Measurements from ENCODE around the gene HBM.
"Not testable (repeated sequence)": the region's sequence is repeated elsewhere in the genome, so short reads cannot be mapped to it uniquely, and the experiment has no call there.

HBM gene

DNA sequence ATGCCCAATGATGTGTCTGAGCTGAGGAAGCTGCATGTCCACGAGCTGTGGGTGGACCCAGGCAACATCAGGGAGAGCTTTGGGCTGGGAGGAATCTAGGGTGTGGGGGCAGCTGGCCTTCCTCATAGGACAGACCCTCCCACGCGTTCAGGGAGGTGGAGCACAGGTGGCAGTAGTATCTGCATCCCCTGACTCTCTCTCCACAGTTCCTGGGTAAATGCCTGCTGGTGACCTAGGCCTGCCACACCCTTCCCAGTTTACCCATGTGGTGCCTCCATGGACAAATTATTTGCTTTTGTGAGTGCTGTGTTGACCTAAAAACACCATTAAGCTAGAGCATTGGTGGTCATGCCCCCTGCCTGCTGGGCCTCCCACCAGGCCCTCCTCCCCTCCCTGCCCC is 3.2 kb downstream of the HBM start:
- DNase-seq (ENCODE audit: low read depth) = no peak

DNA sequence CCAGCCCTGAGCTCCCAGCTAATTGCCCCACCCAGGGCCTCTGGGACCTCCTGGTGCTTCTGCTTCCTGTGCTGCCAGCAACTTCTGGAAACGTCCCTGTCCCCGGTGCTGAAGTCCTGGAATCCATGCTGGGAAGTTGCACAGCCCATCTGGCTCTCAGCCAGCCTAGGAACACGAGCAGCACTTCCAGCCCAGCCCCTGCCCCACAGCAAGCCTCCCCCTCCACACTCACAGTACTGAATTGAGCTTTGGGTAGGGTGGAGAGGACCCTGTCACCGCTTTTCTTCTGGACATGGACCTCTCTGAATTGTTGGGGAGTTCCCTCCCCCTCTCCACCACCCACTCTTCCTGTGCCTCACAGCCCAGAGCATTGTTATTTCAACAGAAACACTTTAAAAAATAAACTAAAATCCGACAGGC is 4.3 kb downstream of the HBM start:
- not testable (repeated sequence) for DNase-seq (ENCODE audit: low read depth)

DNA sequence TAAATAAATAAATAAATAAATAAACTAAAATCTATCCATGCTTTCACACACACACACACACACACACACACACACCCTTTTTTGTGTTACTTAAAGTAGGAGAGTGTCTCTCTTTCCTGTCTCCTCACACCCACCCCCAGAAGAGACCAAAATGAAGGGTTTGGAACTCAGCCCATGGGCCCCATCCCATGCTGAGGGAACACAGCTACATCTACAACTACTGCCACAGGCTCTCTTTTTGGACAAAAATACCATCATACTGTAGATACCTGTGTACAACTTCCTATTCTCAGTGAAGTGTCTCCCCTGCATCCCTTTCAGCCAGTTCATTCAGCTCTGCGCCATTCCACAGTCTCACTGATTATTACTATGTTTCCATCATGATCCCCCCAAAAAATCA is 5.0 kb downstream of the HBM start:
- no peak for DNase-seq (ENCODE audit: low read depth)

DNA sequence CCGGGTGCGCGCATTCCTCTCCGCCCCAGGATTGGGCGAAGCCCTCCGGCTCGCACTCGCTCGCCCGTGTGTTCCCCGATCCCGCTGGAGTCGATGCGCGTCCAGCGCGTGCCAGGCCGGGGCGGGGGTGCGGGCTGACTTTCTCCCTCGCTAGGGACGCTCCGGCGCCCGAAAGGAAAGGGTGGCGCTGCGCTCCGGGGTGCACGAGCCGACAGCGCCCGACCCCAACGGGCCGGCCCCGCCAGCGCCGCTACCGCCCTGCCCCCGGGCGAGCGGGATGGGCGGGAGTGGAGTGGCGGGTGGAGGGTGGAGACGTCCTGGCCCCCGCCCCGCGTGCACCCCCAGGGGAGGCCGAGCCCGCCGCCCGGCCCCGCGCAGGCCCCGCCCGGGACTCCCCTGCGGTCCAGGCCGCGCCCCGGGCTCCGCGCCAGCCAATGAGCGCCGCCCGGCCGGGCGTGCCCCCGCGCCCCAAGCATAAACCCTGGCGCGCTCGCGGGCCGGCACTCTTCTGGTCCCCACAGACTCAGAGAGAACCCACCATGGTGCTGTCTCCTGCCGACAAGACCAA is 6.7 kb downstream of the HBM start, which contains the start of gene HBA2:
TSS of gene HBA2 (plus strand) at position 503 of the 568 bp plus-strand sequence. CDS start at position 540, 37 bp downstream.
- not testable (repeated sequence) for DNase-seq (ENCODE audit: low read depth)

DNA sequence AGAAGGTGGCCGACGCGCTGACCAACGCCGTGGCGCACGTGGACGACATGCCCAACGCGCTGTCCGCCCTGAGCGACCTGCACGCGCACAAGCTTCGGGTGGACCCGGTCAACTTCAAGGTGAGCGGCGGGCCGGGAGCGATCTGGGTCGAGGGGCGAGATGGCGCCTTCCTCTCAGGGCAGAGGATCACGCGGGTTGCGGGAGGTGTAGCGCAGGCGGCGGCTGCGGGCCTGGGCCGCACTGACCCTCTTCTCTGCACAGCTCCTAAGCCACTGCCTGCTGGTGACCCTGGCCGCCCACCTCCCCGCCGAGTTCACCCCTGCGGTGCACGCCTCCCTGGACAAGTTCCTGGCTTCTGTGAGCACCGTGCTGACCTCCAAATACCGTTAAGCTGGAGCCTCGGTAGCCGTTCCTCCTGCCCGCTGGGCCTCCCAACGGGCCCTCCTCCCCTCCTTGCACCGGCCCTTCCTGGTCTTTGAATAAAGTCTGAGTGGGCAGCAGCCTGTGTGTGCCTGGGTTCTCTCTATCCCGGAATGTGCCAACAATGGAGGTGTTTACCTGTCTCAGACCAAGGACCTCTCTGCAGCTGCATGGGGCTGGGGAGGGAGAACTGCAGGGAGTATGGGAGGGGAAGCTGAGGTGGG is 7.6 kb downstream of the HBM start:
- DNase-seq (ENCODE audit: low read depth) = not testable (repeated sequence)

DNA sequence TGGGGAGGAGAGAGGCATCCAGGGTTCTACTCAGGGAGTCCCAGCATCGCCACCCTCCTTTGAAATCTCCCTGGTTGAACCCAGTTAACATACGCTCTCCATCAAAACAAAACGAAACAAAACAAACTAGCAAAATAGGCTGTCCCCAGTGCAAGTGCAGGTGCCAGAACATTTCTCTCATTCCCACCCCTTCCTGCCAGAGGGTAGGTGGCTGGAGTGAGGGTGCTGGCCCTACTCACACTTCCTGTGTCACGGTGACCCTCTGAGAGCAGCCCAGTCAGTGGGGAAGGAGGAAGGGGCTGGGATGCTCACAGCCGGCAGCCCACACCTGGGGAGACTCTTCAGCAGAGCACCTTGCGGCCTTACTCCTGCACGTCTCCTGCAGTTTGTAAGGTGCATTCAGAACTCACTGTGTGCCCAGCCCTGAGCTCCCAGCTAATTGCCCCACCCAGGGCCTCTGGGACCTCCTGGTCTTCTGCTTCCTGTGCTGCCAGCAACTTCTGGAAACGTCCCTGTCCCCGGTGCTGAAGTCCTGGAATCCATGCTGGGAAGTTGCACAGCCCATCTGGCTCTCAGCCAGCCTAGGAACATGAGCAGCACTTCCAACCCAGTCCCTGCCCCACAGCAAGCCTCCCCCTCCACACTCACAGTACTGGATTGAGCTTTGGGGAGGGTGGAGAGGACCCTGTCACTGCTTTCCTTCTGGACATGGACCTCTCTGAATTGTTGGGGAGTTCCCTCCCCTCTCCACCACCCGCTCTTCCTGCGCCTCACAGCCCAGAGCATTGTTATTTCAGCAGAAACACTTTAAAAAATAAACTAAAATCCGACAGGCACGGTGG is 8.4 kb downstream of the HBM start:
- DNase-seq (ENCODE audit: low read depth) = not testable (repeated sequence)

DNA sequence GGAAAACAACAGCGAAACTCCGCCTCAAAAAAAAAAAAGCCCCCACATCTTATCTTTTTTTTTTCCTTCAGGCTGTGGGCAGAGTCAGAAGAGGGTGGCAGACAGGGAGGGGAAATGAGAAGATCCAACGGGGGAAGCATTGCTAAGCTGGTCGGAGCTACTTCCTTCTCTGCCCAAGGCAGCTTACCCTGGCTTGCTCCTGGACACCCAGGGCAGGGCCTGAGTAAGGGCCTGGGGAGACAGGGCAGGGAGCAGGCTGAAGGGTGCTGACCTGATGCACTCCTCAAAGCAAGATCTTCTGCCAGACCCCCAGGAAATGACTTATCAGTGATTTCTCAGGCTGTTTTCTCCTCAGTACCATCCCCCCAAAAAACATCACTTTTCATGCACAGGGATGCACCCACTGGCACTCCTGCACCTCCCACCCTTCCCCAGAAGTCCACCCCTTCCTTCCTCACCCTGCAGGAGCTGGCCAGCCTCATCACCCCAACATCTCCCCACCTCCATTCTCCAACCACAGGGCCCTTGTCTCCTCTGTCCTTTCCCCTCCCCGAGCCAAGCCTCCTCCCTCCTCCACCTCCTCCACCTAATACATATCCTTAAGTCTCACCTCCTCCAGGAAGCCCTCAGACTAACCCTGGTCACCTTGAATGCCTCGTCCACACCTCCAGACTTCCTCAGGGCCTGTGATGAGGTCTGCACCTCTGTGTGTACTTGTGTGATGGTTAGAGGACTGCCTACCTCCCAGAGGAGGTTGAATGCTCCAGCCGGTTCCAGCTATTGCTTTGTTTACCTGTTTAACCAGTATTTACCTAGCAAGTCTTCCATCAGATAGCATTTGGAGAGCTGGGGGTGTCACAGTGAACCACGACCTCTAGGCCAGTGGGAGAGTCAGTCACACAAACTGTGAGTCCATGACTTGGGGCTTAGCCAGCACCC is 9.5 kb downstream of the HBM start:
- no peak for DNase-seq (ENCODE audit: low read depth)

DNA sequence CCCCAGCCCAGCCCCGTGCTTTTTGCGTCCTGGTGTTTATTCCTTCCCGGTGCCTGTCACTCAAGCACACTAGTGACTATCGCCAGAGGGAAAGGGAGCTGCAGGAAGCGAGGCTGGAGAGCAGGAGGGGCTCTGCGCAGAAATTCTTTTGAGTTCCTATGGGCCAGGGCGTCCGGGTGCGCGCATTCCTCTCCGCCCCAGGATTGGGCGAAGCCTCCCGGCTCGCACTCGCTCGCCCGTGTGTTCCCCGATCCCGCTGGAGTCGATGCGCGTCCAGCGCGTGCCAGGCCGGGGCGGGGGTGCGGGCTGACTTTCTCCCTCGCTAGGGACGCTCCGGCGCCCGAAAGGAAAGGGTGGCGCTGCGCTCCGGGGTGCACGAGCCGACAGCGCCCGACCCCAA is 10.2 kb downstream of the HBM start:
- DNase-seq (ENCODE audit: low read depth) = not testable (repeated sequence)

DNA sequence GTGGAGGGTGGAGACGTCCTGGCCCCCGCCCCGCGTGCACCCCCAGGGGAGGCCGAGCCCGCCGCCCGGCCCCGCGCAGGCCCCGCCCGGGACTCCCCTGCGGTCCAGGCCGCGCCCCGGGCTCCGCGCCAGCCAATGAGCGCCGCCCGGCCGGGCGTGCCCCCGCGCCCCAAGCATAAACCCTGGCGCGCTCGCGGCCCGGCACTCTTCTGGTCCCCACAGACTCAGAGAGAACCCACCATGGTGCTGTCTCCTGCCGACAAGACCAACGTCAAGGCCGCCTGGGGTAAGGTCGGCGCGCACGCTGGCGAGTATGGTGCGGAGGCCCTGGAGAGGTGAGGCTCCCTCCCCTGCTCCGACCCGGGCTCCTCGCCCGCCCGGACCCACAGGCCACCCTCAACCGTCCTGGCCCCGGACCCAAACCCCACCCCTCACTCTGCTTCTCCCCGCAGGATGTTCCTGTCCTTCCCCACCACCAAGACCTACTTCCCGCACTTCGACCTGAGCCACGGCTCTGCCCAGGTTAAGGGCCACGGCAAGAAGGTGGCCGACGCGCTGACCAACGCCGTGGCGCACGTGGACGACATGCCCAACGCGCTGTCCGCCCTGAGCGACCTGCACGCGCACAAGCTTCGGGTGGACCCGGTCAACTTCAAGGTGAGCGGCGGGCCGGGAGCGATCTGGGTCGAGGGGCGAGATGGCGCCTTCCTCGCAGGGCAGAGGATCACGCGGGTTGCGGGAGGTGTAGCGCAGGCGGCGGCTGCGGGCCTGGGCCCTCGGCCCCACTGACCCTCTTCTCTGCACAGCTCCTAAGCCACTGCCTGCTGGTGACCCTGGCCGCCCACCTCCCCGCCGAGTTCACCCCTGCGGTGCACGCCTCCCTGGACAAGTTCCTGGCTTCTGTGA is 11.0 kb downstream of the HBM start, which contains the start of gene HBA1:
TSS of gene HBA1 (plus strand) at position 204 of the 906 bp plus-strand sequence. CDS start at position 241, 37 bp downstream.
- DNase-seq (ENCODE audit: low read depth) = not testable (repeated sequence)

DNA sequence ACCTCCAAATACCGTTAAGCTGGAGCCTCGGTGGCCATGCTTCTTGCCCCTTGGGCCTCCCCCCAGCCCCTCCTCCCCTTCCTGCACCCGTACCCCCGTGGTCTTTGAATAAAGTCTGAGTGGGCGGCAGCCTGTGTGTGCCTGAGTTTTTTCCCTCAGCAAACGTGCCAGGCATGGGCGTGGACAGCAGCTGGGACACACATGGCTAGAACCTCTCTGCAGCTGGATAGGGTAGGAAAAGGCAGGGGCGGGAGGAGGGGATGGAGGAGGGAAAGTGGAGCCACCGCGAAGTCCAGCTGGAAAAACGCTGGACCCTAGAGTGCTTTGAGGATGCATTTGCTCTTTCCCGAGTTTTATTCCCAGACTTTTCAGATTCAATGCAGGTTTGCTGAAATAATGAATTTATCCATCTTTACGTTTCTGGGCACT is 11.6 kb downstream of the HBM start:
- no peak for DNase-seq (ENCODE audit: low read depth)

DNA sequence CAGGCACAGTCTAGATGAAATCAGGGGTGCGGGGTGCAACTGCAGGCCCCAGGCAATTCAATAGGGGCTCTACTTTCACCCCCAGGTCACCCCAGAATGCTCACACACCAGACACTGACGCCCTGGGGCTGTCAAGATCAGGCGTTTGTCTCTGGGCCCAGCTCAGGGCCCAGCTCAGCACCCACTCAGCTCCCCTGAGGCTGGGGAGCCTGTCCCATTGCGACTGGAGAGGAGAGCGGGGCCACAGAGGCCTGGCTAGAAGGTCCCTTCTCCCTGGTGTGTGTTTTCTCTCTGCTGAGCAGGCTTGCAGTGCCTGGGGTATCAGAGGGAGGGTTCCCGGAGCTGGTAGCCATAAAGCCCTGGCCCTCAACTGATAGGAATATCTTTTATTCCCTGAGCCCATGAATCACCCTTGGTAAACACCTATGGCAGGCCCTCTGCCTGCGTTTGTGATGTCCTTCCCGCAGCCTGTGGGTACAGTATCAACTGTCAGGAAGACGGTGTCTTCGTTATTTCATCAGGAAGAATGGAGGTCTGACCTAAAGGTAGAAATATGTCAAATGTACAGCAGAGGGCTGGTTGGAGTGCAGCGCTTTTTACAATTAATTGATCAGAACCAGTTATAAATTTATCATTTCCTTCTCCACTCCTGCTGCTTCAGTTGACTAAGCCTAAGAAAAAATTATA is 12.3 kb downstream of the HBM start:
- no peak for DNase-seq (ENCODE audit: low read depth)

DNA sequence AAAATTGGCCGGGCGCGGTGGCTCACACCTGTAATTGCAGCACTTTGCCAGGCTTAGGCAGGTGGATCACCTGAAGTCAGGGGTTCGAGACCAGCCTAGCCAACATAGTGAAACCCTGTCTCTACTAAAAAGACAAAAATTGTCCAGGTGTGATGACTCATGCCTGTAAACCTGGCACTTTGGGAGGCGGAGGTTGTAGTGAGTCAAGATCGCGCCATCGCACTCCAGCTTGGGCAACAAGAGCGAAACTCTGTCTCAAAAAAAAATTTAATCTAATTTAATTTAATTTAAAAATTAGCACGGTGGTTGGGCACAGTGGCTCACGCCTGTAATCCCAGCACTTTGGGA is 12.9 kb downstream of the HBM start:
- DNase-seq (ENCODE audit: low read depth) = no peak

DNA sequence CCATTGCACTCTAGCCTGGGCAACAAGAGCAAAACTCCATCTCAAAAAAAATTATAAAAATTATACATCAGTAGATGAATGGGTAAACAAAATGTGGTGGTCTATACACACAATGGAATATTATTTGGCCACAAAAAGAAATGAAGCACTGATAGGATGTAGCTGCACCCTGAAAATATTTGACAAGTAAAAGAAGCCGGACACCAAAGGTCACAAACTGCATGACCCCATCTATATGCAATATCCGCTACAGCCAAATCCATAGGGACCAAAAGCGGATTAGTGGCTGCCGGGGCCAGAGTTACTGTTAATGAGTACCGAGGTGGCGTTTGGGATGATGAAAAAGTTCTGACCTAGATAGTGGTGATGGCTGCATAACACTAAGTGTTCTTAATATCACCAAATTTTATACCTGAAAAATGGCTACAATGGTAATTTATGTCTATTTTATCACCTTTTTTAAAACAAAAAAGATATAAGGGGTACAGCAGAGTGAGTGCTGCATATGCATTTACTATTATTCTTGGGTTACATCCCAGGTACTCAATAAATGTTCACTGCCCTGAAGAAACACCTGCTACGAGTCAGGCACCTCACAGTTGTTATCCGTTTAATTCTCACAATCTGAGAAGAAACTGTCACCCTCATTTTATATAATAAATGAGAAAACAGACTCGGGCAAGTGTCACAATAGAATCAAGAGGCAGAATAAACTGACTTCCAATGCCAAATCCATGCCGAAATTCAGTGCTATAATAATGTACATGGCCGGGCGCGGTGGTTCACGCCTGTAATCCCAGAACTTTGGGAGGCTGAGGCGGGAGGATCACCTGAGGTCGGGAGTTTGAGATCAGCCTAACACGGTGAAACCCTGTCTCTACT is 13.7 kb downstream of the HBM start:
- DNase-seq (ENCODE audit: low read depth) = no peak

DNA sequence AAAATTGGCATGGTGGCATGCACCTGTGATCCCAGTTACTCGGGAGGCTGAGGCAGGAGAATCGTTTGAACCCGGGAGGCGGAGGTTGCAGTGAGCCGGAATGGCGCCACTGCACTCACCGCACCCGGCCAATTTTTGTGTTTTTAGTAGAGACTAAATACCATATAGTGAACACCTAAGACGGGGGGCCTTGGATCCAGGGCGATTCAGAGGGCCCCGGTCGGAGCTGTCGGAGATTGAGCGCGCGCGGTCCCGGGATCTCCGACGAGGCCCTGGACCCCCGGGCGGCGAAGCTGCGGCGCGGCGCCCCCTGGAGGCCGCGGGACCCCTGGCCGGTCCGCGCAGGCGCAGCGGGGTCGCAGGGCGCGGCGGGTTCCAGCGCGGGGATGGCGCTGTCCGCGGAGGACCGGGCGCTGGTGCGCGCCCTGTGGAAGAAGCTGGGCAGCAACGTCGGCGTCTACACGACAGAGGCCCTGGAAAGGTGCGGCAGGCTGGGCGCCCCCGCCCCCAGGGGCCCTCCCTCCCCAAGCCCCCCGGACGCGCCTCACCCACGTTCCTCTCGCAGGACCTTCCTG is 14.4 kb downstream of the HBM start, which contains the start of gene HBQ1:
TSS of gene HBQ1 (plus strand) at position 359 of the 575 bp plus-strand sequence. CDS start at position 387, 28 bp downstream.
- DNase-seq (ENCODE audit: low read depth) = no peak

DNA sequence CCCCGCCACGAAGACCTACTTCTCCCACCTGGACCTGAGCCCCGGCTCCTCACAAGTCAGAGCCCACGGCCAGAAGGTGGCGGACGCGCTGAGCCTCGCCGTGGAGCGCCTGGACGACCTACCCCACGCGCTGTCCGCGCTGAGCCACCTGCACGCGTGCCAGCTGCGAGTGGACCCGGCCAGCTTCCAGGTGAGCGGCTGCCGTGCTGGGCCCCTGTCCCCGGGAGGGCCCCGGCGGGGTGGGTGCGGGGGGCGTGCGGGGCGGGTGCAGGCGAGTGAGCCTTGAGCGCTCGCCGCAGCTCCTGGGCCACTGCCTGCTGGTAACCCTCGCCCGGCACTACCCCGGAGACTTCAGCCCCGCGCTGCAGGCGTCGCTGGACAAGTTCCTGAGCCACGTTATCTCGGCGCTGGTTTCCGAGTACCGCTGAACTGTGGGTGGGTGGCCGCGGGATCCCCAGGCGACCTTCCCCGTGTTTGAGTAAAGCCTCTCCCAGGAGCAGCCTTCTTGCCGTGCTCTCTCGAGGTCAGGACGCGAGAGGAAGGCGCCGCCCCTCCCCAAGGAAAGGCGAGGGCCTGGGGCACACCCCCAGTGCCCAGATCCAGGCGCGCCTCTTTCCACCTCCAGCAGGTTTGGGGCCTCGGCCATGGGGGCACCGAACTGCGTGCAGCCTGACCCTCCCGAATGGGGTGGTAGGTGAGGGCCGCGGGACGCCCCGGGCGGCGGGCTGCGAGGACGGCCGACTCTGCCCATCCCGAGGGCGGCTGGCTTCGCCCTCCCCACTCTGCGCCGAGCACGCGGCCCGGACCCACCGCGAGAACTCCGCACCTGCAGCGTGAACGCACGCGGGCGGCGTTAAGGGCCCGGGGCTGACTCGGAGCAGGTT is 15.1 kb downstream of the HBM start:
- no peak for DNase-seq (ENCODE audit: low read depth)

DNA sequence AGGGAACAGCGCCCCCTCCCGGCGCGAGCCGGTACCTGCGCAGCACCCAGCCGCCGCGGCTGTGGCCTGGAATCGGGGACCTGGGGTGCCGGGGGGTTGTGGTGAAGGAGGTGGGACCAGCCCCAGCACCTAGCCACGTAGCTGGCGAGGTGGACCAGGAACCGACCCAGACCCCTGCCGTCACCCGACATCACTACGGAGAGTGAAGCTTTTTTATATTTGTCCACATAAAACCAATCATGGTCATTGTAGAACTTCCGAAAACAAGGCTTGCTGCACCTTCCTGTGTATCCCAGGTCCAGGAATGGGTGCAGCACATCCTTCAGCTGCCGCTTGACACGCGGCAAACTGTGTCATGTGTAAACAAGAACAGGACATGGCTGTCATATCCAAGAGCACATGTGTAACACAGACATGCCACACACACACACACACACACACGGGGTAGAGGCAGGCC is 15.8 kb downstream of the HBM start:
- peak; percentile 66 for DNase-seq (ENCODE audit: low read depth)

DNA sequence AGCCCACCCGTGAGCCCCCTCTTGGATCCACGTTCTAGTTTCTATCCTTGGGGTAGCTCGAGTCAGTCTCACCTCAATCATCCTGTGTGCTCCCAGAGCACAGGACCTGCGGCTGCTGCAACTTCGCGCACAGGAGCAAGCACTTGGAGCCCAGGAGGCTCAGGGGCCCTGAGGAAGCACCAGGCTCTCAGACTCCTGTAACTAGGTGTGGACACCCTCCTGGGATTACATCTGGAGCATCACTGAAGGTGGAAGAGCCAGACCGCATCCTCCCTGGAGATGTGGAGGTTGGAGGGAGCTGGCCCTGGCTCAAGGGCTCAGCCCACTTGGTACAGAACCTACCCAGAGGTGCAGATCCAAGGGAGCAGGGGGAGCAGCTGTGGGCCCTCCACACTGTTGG is 17.2 kb downstream of the HBM start:
- DNase-seq (ENCODE audit: low read depth) = no peak

DNA sequence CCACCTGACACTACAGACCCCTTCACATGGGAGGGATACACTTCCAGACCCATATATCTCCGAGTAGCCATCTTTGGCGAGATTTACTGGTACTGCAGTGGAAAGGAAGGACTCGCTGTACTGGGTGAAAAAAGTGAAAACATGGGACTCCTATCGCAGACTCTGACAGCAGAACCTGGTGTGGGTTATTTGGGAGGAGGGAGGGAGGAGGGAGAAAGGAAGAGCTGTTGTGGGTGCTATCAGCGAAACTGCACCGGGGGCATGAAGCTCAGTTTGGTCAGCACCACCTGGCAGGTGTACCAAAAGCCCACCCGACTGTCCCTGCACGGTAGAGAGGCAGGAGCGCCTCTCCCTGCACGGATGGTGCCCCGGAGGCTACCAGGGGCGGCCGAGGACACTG is 19.4 kb downstream of the HBM start:
- no peak for DNase-seq (ENCODE audit: low read depth)

Data from stimulated activated CD8-positive, alpha-beta memory T cell treated with anti-CD3 and anti-CD28 coated beads, Interleukin-15, amount 100 ng/mL, for 1 hour (primary cell).